ENCODE measurements around the gene TTC6. TPM values are rescaled to one million over a fixed set of nuclear protein-coding genes. Genes with fewer than 3 reads are reported as not detected.

The TTC6 gene
- total RNA-seq, 2 donors from 2014 or later, result not detected

DNA sequence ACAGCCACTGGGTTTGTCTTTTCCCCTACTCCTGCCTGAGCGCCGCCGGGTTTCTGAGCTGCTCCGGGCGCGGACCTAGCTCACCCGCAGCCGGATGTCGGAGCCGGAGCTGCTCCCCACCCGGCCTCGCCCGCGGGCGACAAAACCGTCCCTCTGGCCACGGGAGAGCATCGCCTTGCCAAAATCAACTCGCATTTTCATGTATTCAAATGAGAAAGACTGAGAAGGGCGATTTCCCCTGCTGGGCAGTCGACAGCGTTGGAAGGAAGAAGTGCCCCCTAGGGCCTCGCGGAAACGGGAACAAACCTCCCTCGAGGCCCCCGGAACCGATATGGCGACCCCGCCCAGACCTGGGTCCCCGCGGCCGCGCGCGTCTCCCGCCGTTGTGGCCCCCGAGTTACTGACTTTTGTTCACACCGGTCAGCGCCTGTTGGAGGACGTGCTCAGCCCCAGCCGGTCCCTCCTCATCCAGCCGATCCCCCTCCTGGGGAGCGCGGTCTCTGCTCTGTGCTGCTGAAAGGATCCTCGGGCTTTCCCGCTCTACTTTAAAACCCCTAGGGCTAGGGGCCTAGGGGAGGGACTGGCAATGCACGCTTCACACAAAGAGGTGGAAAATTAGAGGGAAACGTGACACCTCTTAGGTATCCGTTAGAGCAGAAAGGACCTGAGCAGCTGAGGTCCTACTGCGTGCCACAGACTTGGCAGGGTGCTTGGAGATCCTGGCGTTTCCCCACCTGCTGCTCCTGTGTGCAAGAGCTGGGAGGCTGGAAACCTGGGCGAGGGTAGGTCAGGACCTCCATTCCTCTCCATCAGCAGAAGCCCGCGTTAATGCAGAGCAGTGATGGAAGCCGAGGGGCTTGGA lies 4.3 kb downstream of the TTC6 start:
- H3K4me1 ChIP-seq, result peaks cover 35% of the 10 kb centered on the region
- no peak for ATAC-seq
- DNase-seq, result no peak
- WGBS, 2 donors, result 4 to 5% methylated on average over 33 to 57 of the region's 57 CpGs
- intact Hi-C loops (cut with DNase I), result loop anchor here (10.0 kb wide), 1 partner anchor 355 kb away; no protein-coding TSS in a partner anchor
- TF ChIP-seq, protein P1, sequence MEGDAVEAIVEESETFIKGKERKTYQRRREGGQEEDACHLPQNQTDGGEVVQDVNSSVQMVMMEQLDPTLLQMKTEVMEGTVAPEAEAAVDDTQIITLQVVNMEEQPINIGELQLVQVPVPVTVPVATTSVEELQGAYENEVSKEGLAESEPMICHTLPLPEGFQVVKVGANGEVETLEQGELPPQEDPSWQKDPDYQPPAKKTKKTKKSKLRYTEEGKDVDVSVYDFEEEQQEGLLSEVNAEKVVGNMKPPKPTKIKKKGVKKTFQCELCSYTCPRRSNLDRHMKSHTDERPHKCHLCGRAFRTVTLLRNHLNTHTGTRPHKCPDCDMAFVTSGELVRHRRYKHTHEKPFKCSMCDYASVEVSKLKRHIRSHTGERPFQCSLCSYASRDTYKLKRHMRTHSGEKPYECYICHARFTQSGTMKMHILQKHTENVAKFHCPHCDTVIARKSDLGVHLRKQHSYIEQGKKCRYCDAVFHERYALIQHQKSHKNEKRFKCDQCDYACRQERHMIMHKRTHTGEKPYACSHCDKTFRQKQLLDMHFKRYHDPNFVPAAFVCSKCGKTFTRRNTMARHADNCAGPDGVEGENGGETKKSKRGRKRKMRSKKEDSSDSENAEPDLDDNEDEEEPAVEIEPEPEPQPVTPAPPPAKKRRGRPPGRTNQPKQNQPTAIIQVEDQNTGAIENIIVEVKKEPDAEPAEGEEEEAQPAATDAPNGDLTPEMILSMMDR (IDR thresholded peaks at IDR 0.05), result no peak
- no peak for TF ChIP-seq POLR2A (IDR thresholded peaks at IDR 0.05)
- no peak overlapping the region for H3K27ac ChIP-seq
- peaks cover 0 to 61% of the 10 kb centered on the region in 2 donors for H3K27me3 ChIP-seq
- no peaks in the 10 kb centered on the region for H3K9me3 ChIP-seq
- no peaks in the 10 kb centered on the region for H3K36me3 ChIP-seq (replicated peaks in 1 of 2; ENCODE audit: insufficient read depth in 1 of 2, low read depth in 2 of 2)
- no peak overlapping the region for H3K4me3 ChIP-seq

DNA sequence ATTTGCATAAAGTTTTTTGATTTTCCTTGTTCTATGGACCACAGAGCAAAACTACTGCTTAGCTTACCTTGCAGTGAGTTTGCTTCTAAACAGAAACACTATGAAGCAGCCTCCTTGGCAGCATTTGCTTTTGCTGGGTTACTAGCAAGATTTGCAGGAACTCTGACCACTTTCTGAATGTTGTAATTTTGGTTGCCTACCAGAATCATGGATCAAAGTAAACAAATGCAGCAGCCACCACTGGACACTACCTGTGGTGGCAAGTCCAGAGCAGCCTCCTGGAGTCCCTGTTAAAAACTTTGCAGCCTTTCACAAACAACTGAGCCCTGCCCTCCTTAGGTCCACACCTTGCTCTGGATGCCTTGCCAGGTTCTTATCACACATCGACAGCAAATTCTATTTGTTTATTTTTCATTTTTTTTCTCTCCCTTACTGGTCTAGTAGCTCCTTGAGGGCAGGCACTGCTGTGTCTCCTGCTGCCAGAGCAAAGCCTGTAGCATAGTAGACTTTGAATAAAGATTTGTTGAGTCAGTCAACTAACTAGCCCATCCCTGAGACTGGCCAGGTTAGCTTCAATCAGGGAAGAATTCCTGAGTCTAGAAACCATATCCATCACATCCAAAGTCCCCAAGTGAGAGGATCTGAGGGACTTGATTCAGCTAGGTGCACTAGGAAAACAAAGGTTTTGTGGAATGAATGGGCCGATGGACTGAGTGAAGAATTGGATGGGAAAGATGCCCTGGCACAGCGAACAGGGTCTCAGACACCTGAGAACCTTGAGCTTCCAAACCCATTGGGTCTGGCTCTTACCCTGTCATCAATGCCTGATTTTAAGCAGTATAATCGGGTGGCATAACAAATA lies 5.7 kb downstream of the TTC6 start:
- Histone ChIP-seq H3K4me1 (peaks cover 26% of the 10 kb centered on the region), H3K27ac (no peak overlapping the region), H3K4me3 (no peak overlapping the region), H3K27me3 (peaks cover 0 to 61% of the 10 kb centered on the region in 2 donors), H3K36me3 (replicated peaks in 1 of 2; ENCODE audit: insufficient read depth in 1 of 2, low read depth in 2 of 2) (no peaks in the 10 kb centered on the region), H3K9me3 (no peaks in the 10 kb centered on the region)
- DNase-seq (no peak), ATAC-seq (no peak)
- 29 to 39% methylated on average over 4 of the region's 4 CpGs for WGBS, 2 donors
- intact Hi-C loops (cut with DNase I), result no loop called here
- no peak for TF ChIP-seq POLR2A (IDR thresholded peaks at IDR 0.05)
- TF ChIP-seq, protein P1 (IDR thresholded peaks at IDR 0.05), result no peak

DNA sequence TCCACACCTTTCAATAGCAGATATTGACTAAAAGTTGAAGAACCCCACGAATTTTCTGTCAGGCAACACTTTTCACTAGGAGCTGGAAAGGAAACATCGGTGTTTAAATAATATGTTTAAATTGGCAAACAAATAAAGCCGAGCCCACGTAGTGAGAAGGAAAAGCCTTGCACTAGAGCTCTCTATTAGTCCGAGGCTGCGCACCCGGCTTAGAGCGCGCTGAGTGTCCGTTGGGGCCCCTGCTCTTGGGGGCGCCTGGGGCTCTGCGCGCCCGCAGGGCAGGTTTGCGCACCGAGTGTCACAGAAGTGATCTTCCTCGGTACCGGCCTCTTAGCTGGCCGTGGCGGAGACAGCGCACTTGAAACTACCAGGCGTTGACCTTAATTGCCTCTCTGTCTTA lies 6.4 kb downstream of the TTC6 start:
- intact Hi-C loops (cut with DNase I), result no loop called here
- 10 to 14% methylated on average over 19 to 22 of the region's 22 CpGs for WGBS, 2 donors
- no peaks in the 10 kb centered on the region for H3K36me3 ChIP-seq (replicated peaks in 1 of 2; ENCODE audit: insufficient read depth in 1 of 2, low read depth in 2 of 2)
- ATAC-seq, result no peak
- DNase-seq, result no peak
- peaks cover 0 to 61% of the 10 kb centered on the region in 2 donors for H3K27me3 ChIP-seq
- H3K9me3 ChIP-seq, result no peaks in the 10 kb centered on the region
- H3K4me3 ChIP-seq, result no peak overlapping the region
- H3K27ac ChIP-seq, result no peak overlapping the region
- H3K4me1 ChIP-seq, result peaks cover 23% of the 10 kb centered on the region
- no peak for TF ChIP-seq POLR2A (IDR thresholded peaks at IDR 0.05)
- TF ChIP-seq, protein P1 (IDR thresholded peaks at IDR 0.05), result no peak

DNA sequence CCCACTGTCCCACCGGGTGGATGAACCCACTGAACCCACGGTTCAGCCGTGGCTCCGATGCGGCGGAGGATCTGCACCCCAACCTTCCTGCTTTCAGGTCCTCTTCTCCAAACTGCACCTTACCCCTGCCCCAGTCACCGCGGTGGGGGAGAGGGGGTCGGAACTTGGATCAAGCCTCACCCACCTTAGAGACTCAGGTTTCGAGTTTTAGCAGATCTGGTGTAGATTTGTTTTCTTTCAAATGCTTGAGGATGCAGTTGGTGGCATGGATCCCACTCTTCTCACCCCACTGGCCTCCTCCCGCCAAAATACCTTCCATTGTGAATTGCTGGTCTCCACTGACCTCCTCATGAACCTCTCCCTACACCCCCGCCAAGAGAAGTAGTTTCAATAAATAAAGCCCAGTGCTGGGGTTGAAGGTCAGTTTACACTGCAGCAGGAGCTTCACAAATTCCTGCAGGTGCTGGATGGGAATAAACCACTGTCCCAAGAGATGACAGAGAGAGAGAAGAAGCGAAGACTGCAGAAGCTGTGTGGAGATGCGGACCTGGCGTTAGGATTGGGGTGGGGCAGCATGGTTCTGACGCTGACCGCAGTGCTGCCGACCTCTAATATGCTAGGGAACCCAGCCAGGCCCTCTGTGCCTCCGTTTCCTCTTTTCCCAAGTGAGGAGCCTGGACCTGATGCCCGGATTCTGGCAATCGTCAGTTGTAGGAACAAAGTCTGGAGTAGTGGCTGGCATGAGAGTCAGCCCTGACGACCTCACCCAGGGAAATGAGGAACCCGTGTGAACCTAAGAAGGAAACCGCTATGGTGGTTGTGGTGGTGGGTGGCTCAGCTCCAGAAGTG lies 7.4 kb downstream of the TTC6 start:
- Histone ChIP-seq H3K36me3 (replicated peaks in 1 of 2; ENCODE audit: insufficient read depth in 1 of 2, low read depth in 2 of 2) (no peaks in the 10 kb centered on the region), H3K4me3 (no peak overlapping the region), H3K4me1 (peaks cover 20% of the 10 kb centered on the region), H3K27me3 (peaks cover 0 to 53% of the 10 kb centered on the region in 2 donors), H3K9me3 (no peaks in the 10 kb centered on the region), H3K27ac (no peak overlapping the region)
- ATAC-seq, result no peak
- no peak for DNase-seq
- intact Hi-C loops (cut with DNase I), result no loop called here
- WGBS, 2 donors, result 14 to 20% methylated on average over 24 of the region's 24 CpGs
- no peak for TF ChIP-seq POLR2A (IDR thresholded peaks at IDR 0.05)
- TF ChIP-seq, protein P1 (IDR thresholded peaks at IDR 0.05), result no peak
